ENCODE results near the gene SLC2A8.

The SLC2A8 gene

GRCh38 chr9:127396808-127397645 lies at the start of gene SLC2A8:
Gene SLC2A8, plus strand, starts transcription at chr9:127397169. Its CDS starts 62 bp downstream, at chr9:127397231.
- DNase-seq: peak; percentile 98

- no peak for DNase-seq
Measured at GRCh38 chr9:127347831-127348776, 48.9 kb upstream of the SLC2A8 start.

GRCh38 chr9:127349483-127350113 lies 47.4 kb upstream of the SLC2A8 start:
- no peak for DNase-seq

- DNase-seq: no peak
Measured at GRCh38 chr9:127351182-127352166, 45.5 kb upstream of the SLC2A8 start.

GRCh38 chr9:127353882-127354281 lies 43.1 kb upstream of the SLC2A8 start:
- no peak for DNase-seq

GRCh38 chr9:127356906-127357305 lies 40.1 kb upstream of the SLC2A8 start:
- no peak for DNase-seq

- DNase-seq: no peak
Measured at GRCh38 chr9:127358023-127358535, 38.9 kb upstream of the SLC2A8 start.

- DNase-seq: no peak
Measured at GRCh38 chr9:127358770-127359169, 38.2 kb upstream of the SLC2A8 start.

- no peak for DNase-seq
Measured at GRCh38 chr9:127360250-127360649, 36.7 kb upstream of the SLC2A8 start.

- no peak for DNase-seq
Measured at GRCh38 chr9:127360829-127361228, 36.1 kb upstream of the SLC2A8 start.

- no peak for DNase-seq
Measured at GRCh38 chr9:127361561-127361960, 35.4 kb upstream of the SLC2A8 start.

GRCh38 chr9:127362829-127363228 lies 34.1 kb upstream of the SLC2A8 start:
- DNase-seq: no peak

- DNase-seq: no peak
Measured at GRCh38 chr9:127365461-127365860, 31.5 kb upstream of the SLC2A8 start.

- DNase-seq: no peak
Measured at GRCh38 chr9:127366594-127366993, 30.4 kb upstream of the SLC2A8 start.

- DNase-seq: no peak
Measured at GRCh38 chr9:127368852-127369402, 28.0 kb upstream of the SLC2A8 start.

GRCh38 chr9:127369428-127369827 lies 27.5 kb upstream of the SLC2A8 start:
- DNase-seq: no peak

GRCh38 chr9:127370147-127370579 lies 26.8 kb upstream of the SLC2A8 start:
- no peak for DNase-seq

- no peak for DNase-seq
Measured at GRCh38 chr9:127370672-127371648, 26.0 kb upstream of the SLC2A8 start.

GRCh38 chr9:127380479-127380878 lies 16.5 kb upstream of the SLC2A8 start:
- no peak for DNase-seq

GRCh38 chr9:127382541-127382940 lies 14.4 kb upstream of the SLC2A8 start:
- DNase-seq: no peak
